H9 (cell line): Measurements from ENCODE around the gene LPCAT3. TPM values are rescaled to one million over a fixed set of nuclear protein-coding genes. Genes with fewer than 3 reads are reported as not detected.

Experiments used
- DNase-seq: peaks from one replicate; pipeline ENCODE4 v3.0.0-alpha.2; 2017
- H2AFZ ChIP-seq: one replicate; pipeline ENCODE4 v1.6.1; 2013; ENCODE audit warnings: mild to moderate bottlenecking, low read length, control low read depth, moderate library complexity
- H2AK5ac ChIP-seq: 2 replicates; pipeline ENCODE4 v1.6.1; 2013; ENCODE audit warnings: low read length, control low read depth, mixed read lengths; ENCODE audit not compliant: insufficient read length
- H2BK120ac ChIP-seq: one replicate; pipeline ENCODE4 v1.6.1; 2013; ENCODE audit warnings: low read depth, mild to moderate bottlenecking, low read length, control low read depth, inconsistent platforms; ENCODE audit not compliant: poor library complexity, severe bottlenecking
- H2BK12ac ChIP-seq: 2 replicates; pipeline ENCODE4 v1.6.1; 2013; ENCODE audit warnings: low read length, control low read depth, mixed read lengths, low read depth; ENCODE audit not compliant: insufficient read length
- H2BK15ac ChIP-seq: 2 replicates; pipeline ENCODE4 v1.6.1; 2013; ENCODE audit warnings: low read depth, low read length, control low read depth
- H2BK20ac ChIP-seq: one replicate; pipeline ENCODE4 v1.6.1; 2013; ENCODE audit warnings: low read depth, mild to moderate bottlenecking, low read length, control low read depth, inconsistent platforms; ENCODE audit not compliant: poor library complexity, severe bottlenecking
- H2BK5ac ChIP-seq: 2 replicates; pipeline ENCODE4 v1.6.1; 2013; ENCODE audit warnings: low read length, control low read depth, mixed read lengths; ENCODE audit not compliant: insufficient read length
- H3K14ac ChIP-seq: 2 replicates; pipeline ENCODE4 v1.6.1; 2013; ENCODE audit warnings: low read length, control low read depth; ENCODE audit not compliant: insufficient read depth
- H3K18ac ChIP-seq: 2 replicates; pipeline ENCODE4 v1.6.1; 2013; ENCODE audit warnings: low read depth, mild to moderate bottlenecking, mixed read lengths, low read length, control low read depth; ENCODE audit not compliant: insufficient read length
- H3K23ac ChIP-seq: 2 replicates; pipeline ENCODE4 v1.6.1; 2013; ENCODE audit warnings: low read length, control low read depth, mixed read lengths, low read depth; ENCODE audit not compliant: insufficient read length
- H3K23me2 ChIP-seq: 2 replicates; pipeline ENCODE4 v1.6.1; 2013; ENCODE audit warnings: low read depth, mild to moderate bottlenecking, mixed read lengths, low read length, control low read depth; ENCODE audit not compliant: insufficient read length, poor library complexity, severe bottlenecking
- H3K27ac ChIP-seq: 2 replicates; pipeline ENCODE4 v1.5.1; 2013; ENCODE audit warnings: low read length, control low read depth, mixed read lengths, low read depth; ENCODE audit not compliant: insufficient read length
- H3K27me3 ChIP-seq: 2 replicates; pipeline ENCODE4 v1.6.1; 2013; ENCODE audit warnings: low read length, control low read depth, inconsistent platforms; ENCODE audit not compliant: insufficient read depth
- H3K4ac ChIP-seq: 2 replicates; pipeline ENCODE4 v1.6.1; 2013; ENCODE audit warnings: low read depth, mild to moderate bottlenecking, control low read depth, inconsistent platforms, low read length, moderate library complexity
- H3K4me1 ChIP-seq: 2 replicates; pipeline ENCODE4 v1.6.1; 2013; ENCODE audit warnings: low read length, control low read depth, inconsistent platforms; ENCODE audit not compliant: insufficient read depth
- H3K4me2 ChIP-seq: 2 replicates; pipeline ENCODE4 v1.6.1; 2013; ENCODE audit warnings: low read length, control low read depth, mixed read lengths; ENCODE audit not compliant: insufficient read length, insufficient read depth
- H3K56ac ChIP-seq: 2 replicates; pipeline ENCODE4 v1.6.1; 2013; ENCODE audit warnings: low read depth, mild to moderate bottlenecking, mixed read lengths, low read length, control low read depth; ENCODE audit not compliant: insufficient read length
- H3K79me1 ChIP-seq: 2 replicates; pipeline ENCODE4 v1.6.1; 2013; ENCODE audit warnings: low read depth, mild to moderate bottlenecking, moderate library complexity, low read length, control low read depth, inconsistent platforms; ENCODE audit not compliant: insufficient read depth, poor library complexity, severe bottlenecking
- H3K79me2 ChIP-seq: 2 replicates; pipeline ENCODE4 v1.6.1; 2013; ENCODE audit warnings: low read length, control low read depth, inconsistent platforms; ENCODE audit not compliant: insufficient read depth
- H3K9ac ChIP-seq: 2 replicates; pipeline ENCODE4 v1.6.1; 2013; ENCODE audit warnings: low read length, control low read depth, mixed read lengths; ENCODE audit not compliant: insufficient read length; ENCODE audit errors: extremely low read depth
- H3K9me3 ChIP-seq: one replicate; pipeline ENCODE4 v1.6.1; 2013; ENCODE audit warnings: low read depth, low read length, inconsistent platforms; ENCODE audit not compliant: control insufficient read depth
- H3T11ph ChIP-seq: one replicate; pipeline ENCODE4 v1.6.1; 2013; ENCODE audit warnings: mild to moderate bottlenecking, low read length, control low read depth, inconsistent platforms
- H4K20me1 ChIP-seq: one replicate; pipeline ENCODE4 v1.6.1; 2013; ENCODE audit not compliant: control insufficient read depth, insufficient read length, insufficient read depth
- H4K5ac ChIP-seq: 2 replicates; pipeline ENCODE4 v1.6.1; 2013; ENCODE audit warnings: low read depth, mild to moderate bottlenecking, mixed read lengths, low read length, control low read depth; ENCODE audit not compliant: insufficient read length
- H4K8ac ChIP-seq: replicated peaks from 2 replicates; pipeline ENCODE4 v1.6.1; 2013; ENCODE audit warnings: low read length, control low read depth, mixed read lengths, low read depth; ENCODE audit not compliant: insufficient read length
- H4K91ac ChIP-seq: 2 replicates; pipeline ENCODE4 v1.6.1; 2013; ENCODE audit warnings: low read depth, mild to moderate bottlenecking, moderate library complexity, mixed read lengths, low read length, control low read depth; ENCODE audit not compliant: insufficient read length
- H3K27ac Mint-ChIP-seq, 3 experiments: 2 replicates in 2 of 3; 3 replicates in 1 of 3; pipeline ENCODE4 v1.8.0; 2020 to 2021; ENCODE audit warnings: mixed read lengths in 3 of 3, mild to moderate bottlenecking in 1 of 3, moderate library complexity in 1 of 3
- H3K27me3 Mint-ChIP-seq: 2 replicates; pipeline ENCODE4 v1.8.0; 2021; ENCODE audit warnings: low read depth, mild to moderate bottlenecking, moderate library complexity, mixed read lengths
- H3K36me3 Mint-ChIP-seq, 3 experiments: 2 replicates in 2 of 3; 3 replicates in 1 of 3; pipeline ENCODE4 v1.8.0; 2020 to 2021; ENCODE audit warnings: low read depth in 3 of 3, mixed read lengths in 3 of 3; ENCODE audit not compliant: insufficient read depth in 1 of 3
- H3K4me1 Mint-ChIP-seq, 2 experiments: 2 replicates each; pipeline ENCODE4 v1.8.0; 2020; ENCODE audit warnings: mixed read lengths in 2 of 2
- H3K4me3 Mint-ChIP-seq, 2 experiments: 2 replicates in 1 of 2; 3 replicates in 1 of 2; pipeline ENCODE4 v1.8.0; 2020 to 2021; ENCODE audit warnings: mild to moderate bottlenecking in 2 of 2, mixed read lengths in 2 of 2, moderate library complexity in 1 of 2
- H3K9me3 Mint-ChIP-seq, 2 experiments: 2 replicates in 1 of 2; 3 replicates in 1 of 2; pipeline ENCODE4 v1.8.0; 2020; ENCODE audit warnings: mild to moderate bottlenecking in 2 of 2, mixed read lengths in 2 of 2, moderate library complexity in 1 of 2
- WGBS: extraction: QIAGEN DNeasy Blood & Tissue Kit; methylation state at CpG from one replicate; pipeline ENCODE4 v1.1.7; 2013; ENCODE audit warnings: missing lambda C conversion rate, low lambda C conversion rate, mixed read lengths; ENCODE audit not compliant: insufficient read length; ENCODE audit errors: extremely low coverage; 5-methylcytosine and 5-hydroxymethylcytosine counted together
- total RNA-seq: library from RNA; stranded (reverse); gene quantifications from 2 replicates; pipeline ENCODE4 v1.2.1, GENCODE V29; 2021
- TF ChIP-seq, protein P1 (sequence below): fragments of 200-600 bp; sonication (generic); conservative IDR thresholded peaks from 3 replicates; pipeline ENCODE4 v1.8.0; 2021; ENCODE audit warnings: antibody characterized with exemption, mild to moderate bottlenecking

The LPCAT3 gene
- total RNA-seq, 1 experiment from 2014 or later, result 47.7 TPM

GRCh38 chr12:6952121-6952862 is 66.0 kb downstream of the LPCAT3 start:
- Histone ChIP-seq H4K8ac (no peak overlapping the region), H4K5ac (no peak overlapping the region), H2BK120ac (no peak overlapping the region), H2BK15ac (no peak overlapping the region), H3T11ph (no peak overlapping the region), H3K79me1 (no peaks in the 10 kb centered on the region), H3K14ac (no peak overlapping the region; the same call in 1 of the 2 replicates), H2BK12ac (no peak overlapping the region), H2BK5ac (no peak overlapping the region), H4K91ac (no peak overlapping the region), H3K4ac (no peak overlapping the region), H3K4me1 (peaks cover 2% of the 10 kb centered on the region; the same call in 1 of the 2 replicates), H3K56ac (no peak overlapping the region), H3K18ac (no peak overlapping the region), H2AK5ac (no peak overlapping the region), H3K9ac (no peak overlapping the region), H3K4me2 (no peak overlapping the region), H3K23ac (no peak overlapping the region), H2AFZ (no peak overlapping the region), H3K9me3 (no peaks in the 10 kb centered on the region), H4K20me1 (peaks cover 2% of the 10 kb centered on the region), H3K27ac (no peak overlapping the region), H2BK20ac (no peak overlapping the region), H3K79me2 (no peaks in the 10 kb centered on the region), H3K27me3 (no peaks in the 10 kb centered on the region), H3K23me2 (no peaks in the 10 kb centered on the region)
- Mint-ChIP-seq H3K9me3 (no peaks in the 10 kb centered on the region), H3K27ac (peak overlapping the region in 2 of 3 experiments; percentile 39 to 55; a peak in 1 of 7 replicates), H3K36me3 (peaks cover 0 to 9% (median 3%) of the 10 kb centered on the region in 3 experiments; a peak in 4 of 7 replicates), H3K4me3 (no peak overlapping the region; a peak in 1 of 5 replicates), H3K27me3 (no peaks in the 10 kb centered on the region; the same call in 1 of the 2 replicates), H3K4me1 (peaks cover 16 to 26% of the 10 kb centered on the region in 2 experiments)
- DNase-seq, result no peak
- no CpG with 5 or more reads among the region's 22 CpGs for WGBS
- TF ChIP-seq, protein P1, sequence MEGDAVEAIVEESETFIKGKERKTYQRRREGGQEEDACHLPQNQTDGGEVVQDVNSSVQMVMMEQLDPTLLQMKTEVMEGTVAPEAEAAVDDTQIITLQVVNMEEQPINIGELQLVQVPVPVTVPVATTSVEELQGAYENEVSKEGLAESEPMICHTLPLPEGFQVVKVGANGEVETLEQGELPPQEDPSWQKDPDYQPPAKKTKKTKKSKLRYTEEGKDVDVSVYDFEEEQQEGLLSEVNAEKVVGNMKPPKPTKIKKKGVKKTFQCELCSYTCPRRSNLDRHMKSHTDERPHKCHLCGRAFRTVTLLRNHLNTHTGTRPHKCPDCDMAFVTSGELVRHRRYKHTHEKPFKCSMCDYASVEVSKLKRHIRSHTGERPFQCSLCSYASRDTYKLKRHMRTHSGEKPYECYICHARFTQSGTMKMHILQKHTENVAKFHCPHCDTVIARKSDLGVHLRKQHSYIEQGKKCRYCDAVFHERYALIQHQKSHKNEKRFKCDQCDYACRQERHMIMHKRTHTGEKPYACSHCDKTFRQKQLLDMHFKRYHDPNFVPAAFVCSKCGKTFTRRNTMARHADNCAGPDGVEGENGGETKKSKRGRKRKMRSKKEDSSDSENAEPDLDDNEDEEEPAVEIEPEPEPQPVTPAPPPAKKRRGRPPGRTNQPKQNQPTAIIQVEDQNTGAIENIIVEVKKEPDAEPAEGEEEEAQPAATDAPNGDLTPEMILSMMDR, result no peak
